Measurements from ENCODE around the gene MYO6.

MYO6 gene

DNA sequence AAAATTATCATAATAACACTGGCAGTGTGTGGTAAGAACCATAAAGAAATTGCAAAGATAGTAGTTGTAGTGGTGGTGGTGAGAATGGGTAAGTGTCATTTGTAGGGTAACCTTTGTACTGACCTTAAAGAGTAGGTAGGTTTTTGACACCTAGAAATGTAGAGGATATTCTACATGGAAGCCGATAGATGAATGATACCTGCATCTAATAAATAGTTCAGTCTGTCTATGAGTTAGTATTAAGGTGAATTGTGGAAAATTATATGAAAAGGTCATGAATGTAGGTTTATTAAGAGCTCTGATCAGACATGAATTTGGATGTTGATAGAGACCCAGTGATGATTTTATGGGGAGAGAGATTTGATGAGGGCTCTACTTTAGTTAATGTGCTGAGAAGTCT is 78.1 kb downstream of the MYO6 start:
- TF ChIP-seq, protein P1, sequence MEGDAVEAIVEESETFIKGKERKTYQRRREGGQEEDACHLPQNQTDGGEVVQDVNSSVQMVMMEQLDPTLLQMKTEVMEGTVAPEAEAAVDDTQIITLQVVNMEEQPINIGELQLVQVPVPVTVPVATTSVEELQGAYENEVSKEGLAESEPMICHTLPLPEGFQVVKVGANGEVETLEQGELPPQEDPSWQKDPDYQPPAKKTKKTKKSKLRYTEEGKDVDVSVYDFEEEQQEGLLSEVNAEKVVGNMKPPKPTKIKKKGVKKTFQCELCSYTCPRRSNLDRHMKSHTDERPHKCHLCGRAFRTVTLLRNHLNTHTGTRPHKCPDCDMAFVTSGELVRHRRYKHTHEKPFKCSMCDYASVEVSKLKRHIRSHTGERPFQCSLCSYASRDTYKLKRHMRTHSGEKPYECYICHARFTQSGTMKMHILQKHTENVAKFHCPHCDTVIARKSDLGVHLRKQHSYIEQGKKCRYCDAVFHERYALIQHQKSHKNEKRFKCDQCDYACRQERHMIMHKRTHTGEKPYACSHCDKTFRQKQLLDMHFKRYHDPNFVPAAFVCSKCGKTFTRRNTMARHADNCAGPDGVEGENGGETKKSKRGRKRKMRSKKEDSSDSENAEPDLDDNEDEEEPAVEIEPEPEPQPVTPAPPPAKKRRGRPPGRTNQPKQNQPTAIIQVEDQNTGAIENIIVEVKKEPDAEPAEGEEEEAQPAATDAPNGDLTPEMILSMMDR (conservative IDR thresholded peaks at IDR 0.05; ENCODE audit: low read depth, low read length), result no peak
- Histone ChIP-seq H3K27ac (no peak overlapping the region), H3K36me3 (ENCODE audit: insufficient read depth) (no peaks in the 10 kb centered on the region), H2AFZ (ENCODE audit: low read depth) (no peak overlapping the region), H3K4me1 (ENCODE audit: low read depth, poor library complexity, severe bottlenecking) (peaks cover 15% of the 10 kb centered on the region), H4K20me1 (ENCODE audit: insufficient read depth) (no peaks in the 10 kb centered on the region), H3K27me3 (ENCODE audit: insufficient read depth, low read depth) (no peaks in the 10 kb centered on the region), H3K4me2 (no peak overlapping the region), H3K4me3 (IDR thresholded peaks at IDR 0.05; ENCODE audit: insufficient read depth, low read depth, low read length) (no peak overlapping the region), H3K79me2 (ENCODE audit: insufficient read depth, low read depth) (no peaks in the 10 kb centered on the region), H3K9ac (no peak overlapping the region)

DNA sequence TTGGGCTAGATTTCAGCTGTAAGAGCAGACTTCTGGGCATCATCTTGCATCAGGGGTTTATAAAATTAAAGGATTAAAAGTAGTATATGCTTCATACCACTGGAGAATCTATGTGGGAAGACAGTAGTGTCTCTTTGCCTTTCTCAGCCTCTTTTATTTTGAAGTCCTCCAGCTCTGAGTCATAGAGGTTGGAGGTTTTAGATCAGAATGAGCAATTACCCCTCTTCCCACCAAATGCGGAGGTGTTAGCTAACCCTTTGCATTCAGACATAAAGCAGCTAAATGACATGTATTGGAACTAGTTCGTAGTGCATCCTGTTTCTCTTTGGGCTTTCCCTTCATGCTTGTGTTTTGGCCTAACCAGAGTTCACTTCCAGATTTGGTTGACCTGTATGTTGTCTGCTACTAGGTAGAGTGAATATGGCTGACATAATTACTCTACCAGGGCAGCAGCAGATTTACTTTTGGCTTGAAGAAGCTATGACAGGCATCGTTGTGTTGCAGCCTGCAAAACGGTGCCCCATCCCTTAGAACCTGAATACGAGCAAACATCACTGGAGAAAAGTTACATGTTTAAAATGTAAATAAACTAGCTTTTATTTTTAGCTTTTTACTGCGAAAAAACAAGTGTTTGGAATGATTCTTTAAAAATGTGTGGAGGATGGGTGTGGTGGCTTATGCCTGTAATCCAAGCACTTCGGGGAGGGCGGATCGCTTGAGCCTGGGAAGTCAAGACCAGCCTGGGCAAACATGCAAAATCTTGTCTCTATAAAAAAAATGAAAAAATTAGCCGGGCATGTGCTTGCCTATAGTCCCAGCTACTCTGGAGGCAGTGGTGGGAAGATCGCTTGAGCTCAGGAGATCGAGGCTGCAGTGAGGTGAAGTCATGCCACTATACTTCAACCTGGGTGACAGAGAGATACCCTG is 82.2 kb downstream of the MYO6 start:
- Histone ChIP-seq H3K27ac (no peak overlapping the region), H3K27me3 (ENCODE audit: insufficient read depth, low read depth) (no peaks in the 10 kb centered on the region), H4K20me1 (ENCODE audit: insufficient read depth) (no peaks in the 10 kb centered on the region), H3K4me1 (ENCODE audit: low read depth, poor library complexity, severe bottlenecking) (no peaks in the 10 kb centered on the region), H3K4me3 (IDR thresholded peaks at IDR 0.05; ENCODE audit: insufficient read depth, low read depth, low read length) (no peak overlapping the region), H2AFZ (ENCODE audit: low read depth) (no peak overlapping the region), H3K36me3 (ENCODE audit: insufficient read depth) (no peaks in the 10 kb centered on the region), H3K79me2 (ENCODE audit: insufficient read depth, low read depth) (no peaks in the 10 kb centered on the region), H3K4me2 (no peak overlapping the region), H3K9ac (no peak overlapping the region)
- TF ChIP-seq, protein P1 (conservative IDR thresholded peaks at IDR 0.05; ENCODE audit: low read depth, low read length), result no peak

DNA sequence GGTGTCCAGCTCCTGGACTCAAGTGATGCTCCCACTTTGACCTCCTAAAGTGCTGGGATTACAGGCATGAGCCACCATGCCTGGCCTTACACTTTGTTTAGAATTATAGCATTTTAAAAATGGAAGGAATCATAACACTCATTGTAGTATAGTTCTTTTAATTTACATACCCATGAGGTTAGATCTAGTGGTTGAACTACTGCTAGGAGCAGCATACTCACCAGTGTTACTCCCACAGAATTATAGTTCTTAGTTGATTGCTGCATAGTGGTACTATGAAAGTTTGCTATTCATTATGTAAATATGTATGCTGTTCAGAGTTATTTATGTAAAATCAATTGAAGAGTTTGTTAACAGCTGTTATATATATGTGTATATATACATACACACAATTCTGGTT is 85.4 kb downstream of the MYO6 start:
- no peaks in the 10 kb centered on the region for H3K27me3 ChIP-seq (ENCODE audit: insufficient read depth, low read depth)
- no peaks in the 10 kb centered on the region for H3K4me1 ChIP-seq (ENCODE audit: low read depth, poor library complexity, severe bottlenecking)
- no peak overlapping the region for H3K4me3 ChIP-seq (IDR thresholded peaks at IDR 0.05; ENCODE audit: insufficient read depth, low read depth, low read length)
- no peak overlapping the region for H3K4me2 ChIP-seq
- H4K20me1 ChIP-seq (ENCODE audit: insufficient read depth), result no peaks in the 10 kb centered on the region
- H2AFZ ChIP-seq (ENCODE audit: low read depth), result no peak overlapping the region
- H3K27ac ChIP-seq, result no peak overlapping the region
- TF ChIP-seq, protein P1 (conservative IDR thresholded peaks at IDR 0.05; ENCODE audit: low read depth, low read length), result no peak
- H3K36me3 ChIP-seq (ENCODE audit: insufficient read depth), result no peaks in the 10 kb centered on the region
- no peak overlapping the region for H3K9ac ChIP-seq
- H3K79me2 ChIP-seq (ENCODE audit: insufficient read depth, low read depth), result no peaks in the 10 kb centered on the region

DNA sequence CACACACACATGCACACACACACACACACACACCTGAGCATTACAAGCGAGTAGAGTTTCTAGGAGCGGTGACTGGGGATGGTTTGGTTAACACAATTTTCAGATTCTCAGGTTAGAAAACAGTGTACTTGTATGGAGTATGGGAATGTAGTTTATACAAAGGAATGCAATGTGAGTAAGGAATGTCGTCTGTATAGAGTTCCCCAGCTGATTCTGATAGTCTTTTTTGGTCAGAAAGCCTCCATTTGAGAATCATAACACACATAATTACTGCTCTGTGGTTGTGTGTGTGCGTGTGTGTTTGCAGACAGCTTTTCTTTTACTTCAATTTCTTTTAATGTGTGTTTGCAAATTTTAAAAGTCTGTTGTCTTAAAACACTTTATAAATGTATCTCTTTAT is 93.2 kb downstream of the MYO6 start:
- Histone ChIP-seq H3K4me3 (IDR thresholded peaks at IDR 0.05; ENCODE audit: insufficient read depth, low read depth, low read length) (no peak overlapping the region), H3K27ac (no peak overlapping the region), H3K36me3 (ENCODE audit: insufficient read depth) (no peaks in the 10 kb centered on the region), H2AFZ (ENCODE audit: low read depth) (no peak overlapping the region), H3K27me3 (ENCODE audit: insufficient read depth, low read depth) (no peaks in the 10 kb centered on the region), H3K4me2 (no peak overlapping the region), H3K9ac (no peak overlapping the region), H4K20me1 (ENCODE audit: insufficient read depth) (no peaks in the 10 kb centered on the region), H3K79me2 (ENCODE audit: insufficient read depth, low read depth) (no peaks in the 10 kb centered on the region), H3K4me1 (ENCODE audit: low read depth, poor library complexity, severe bottlenecking) (no peaks in the 10 kb centered on the region)
- TF ChIP-seq, protein P1 (conservative IDR thresholded peaks at IDR 0.05; ENCODE audit: low read depth, low read length), result no peak
